Measurements from ENCODE around the gene MFRP.

MFRP gene

DNA sequence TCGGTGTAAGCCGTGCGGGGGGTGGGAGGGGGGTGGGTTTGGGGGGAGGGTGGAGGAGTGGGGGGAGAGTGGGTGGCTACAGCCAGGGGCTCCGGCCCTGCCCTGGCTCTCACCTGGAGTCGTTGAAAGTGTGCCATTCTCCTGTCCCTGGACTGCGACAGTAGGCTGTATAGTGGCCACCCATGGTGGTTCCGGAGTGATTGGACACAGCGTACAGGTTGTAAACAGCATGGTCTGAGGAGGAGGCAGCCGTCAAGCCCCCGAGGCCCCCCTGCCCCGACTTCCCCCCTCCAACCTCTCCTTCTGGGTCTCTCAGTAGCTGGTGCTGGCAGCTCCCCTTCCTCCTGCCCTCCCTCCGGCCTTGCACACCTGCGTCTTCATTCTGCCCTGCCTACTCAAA lies 10.6 kb upstream of the MFRP start:
- ChIA-PET CTCF (interaction anchor here (1.0 to 3.3 kb wide), 6 partner anchors 12 to 20 kb away, joined by 3 to 35 read pairs (median 6); partner anchors contain the start of gene C1QTNF5), POLR2A (interaction anchor here (0.6 kb wide), 1 partner anchor 401 kb away, joined by 4 read pairs; no protein-coding TSS in a partner anchor)
- TF ChIP-seq ZNF707 (tag by site-specific recombination; IDR thresholded peaks at IDR 0.05) (no peak), HOXA7 (CRISPR knock-in tag; IDR thresholded peaks at IDR 0.05; ENCODE audit: borderline replicate concordance) (no peak), ZNF785 (tag by site-specific recombination; IDR thresholded peaks at IDR 0.05) (no peak), MEIS1 (CRISPR knock-in tag; IDR thresholded peaks at IDR 0.05; ENCODE audit: borderline replicate concordance) (no peak), ZBTB20 (tag by site-specific recombination; IDR thresholded peaks at IDR 0.05) (no peak), ZNF248 (tag by site-specific recombination; IDR thresholded peaks at IDR 0.05) (no peak), ZNF530 (tag by site-specific recombination; IDR thresholded peaks at IDR 0.05; ENCODE audit: low read depth) (no peak), ZNF561 (tag by site-specific recombination; IDR thresholded peaks at IDR 0.05; ENCODE audit: borderline replicate concordance) (no peak), TCF7L2 (IDR thresholded peaks at IDR 0.05; ENCODE audit: borderline replicate concordance, low read depth, low read length) (no peak), OVOL3 (tag by site-specific recombination; IDR thresholded peaks at IDR 0.05) (no peak), SP2 (tag by site-specific recombination; IDR thresholded peaks at IDR 0.05) (no peak), FEZF1 (tag by site-specific recombination; IDR thresholded peaks at IDR 0.05) (no peak)
- Histone ChIP-seq H3K36me3 (ENCODE audit: control insufficient read depth in 2 of 2, insufficient read depth in 1 of 2, low read length in 2 of 2) (peaks cover 0 to 44% of the 10 kb centered on the region in 2 experiments; a peak in 1 of 3 replicates), H3K27ac (ENCODE audit: extremely low read depth, low read depth, low read length) (no peak overlapping the region), H3K4me1 (ENCODE audit: control insufficient read depth, insufficient read depth, low read length) (peaks cover 5% of the 10 kb centered on the region), H3K4me3 (ENCODE audit: low read depth, low read length) (no peak overlapping the region), H3K9me3 (ENCODE audit: control insufficient read depth, insufficient read depth, low read depth, low read length) (no peaks in the 10 kb centered on the region)

DNA sequence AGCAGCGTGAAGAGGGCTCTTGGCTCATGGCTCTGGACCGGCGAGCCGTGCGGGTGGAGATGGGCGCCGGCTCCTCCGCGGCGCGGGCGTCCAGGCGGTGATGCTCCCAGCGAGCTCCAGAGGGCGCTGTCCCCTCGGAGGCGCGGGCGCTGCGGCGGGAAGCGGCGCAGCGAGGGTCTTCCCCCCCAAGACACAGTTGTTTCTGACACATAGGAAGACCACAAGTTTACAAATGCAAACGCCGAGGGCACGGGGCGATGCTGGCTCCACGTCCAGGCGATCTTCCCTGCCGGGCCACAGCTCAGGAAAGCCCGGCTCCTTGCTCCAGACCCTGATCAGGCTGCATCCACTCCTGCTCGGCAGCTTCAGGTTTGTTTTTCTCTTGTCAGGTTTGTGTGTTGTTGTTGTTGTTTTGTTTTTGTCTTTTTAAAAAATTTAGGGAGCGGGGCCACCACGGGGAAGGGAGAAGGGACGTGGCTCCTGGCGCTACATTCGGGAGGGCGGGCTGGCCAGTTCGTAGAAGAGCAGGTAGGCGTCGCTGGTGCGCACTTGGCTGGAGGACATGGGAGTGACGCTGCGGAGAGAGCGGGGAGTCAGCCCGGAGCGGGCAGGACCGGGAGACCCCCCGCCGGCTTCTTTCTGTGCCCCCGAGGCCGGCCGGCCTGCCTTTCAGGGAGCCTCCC lies 10.0 kb upstream of the MFRP start:
- H3K27ac ChIP-seq (ENCODE audit: extremely low read depth, low read depth, low read length): no peak overlapping the region
- H3K9me3 ChIP-seq (ENCODE audit: control insufficient read depth, insufficient read depth, low read depth, low read length): no peaks in the 10 kb centered on the region
- ChIA-PET POLR2A (no interaction called here), CTCF (interaction anchor here (0.6 to 3.3 kb wide), 13 partner anchors 11 to 272 kb away, joined by 3 to 35 read pairs (median 5); partner anchors contain the start of genes DPAGT1, HMBS and USP2)
- H3K4me1 ChIP-seq (ENCODE audit: control insufficient read depth, insufficient read depth, low read length): no peaks in the 10 kb centered on the region; the same call in 1 of the 2 replicates
- peaks cover 0 to 44% of the 10 kb centered on the region in 2 experiments; a peak in 1 of 3 replicates for H3K36me3 ChIP-seq (ENCODE audit: control insufficient read depth in 2 of 2, insufficient read depth in 1 of 2, low read length in 2 of 2)
- 0 out of 2 replicates have a peak, but pooled peaks have one; percentile 15 for TF ChIP-seq ZNF341 (tag by site-specific recombination; IDR thresholded peaks at IDR 0.05; ENCODE audit: low read depth)
- TF ChIP-seq GFI1B (tag by site-specific recombination; IDR thresholded peaks at IDR 0.05): no peak
- no peak overlapping the region for H3K4me3 ChIP-seq (ENCODE audit: low read depth, low read length)

DNA sequence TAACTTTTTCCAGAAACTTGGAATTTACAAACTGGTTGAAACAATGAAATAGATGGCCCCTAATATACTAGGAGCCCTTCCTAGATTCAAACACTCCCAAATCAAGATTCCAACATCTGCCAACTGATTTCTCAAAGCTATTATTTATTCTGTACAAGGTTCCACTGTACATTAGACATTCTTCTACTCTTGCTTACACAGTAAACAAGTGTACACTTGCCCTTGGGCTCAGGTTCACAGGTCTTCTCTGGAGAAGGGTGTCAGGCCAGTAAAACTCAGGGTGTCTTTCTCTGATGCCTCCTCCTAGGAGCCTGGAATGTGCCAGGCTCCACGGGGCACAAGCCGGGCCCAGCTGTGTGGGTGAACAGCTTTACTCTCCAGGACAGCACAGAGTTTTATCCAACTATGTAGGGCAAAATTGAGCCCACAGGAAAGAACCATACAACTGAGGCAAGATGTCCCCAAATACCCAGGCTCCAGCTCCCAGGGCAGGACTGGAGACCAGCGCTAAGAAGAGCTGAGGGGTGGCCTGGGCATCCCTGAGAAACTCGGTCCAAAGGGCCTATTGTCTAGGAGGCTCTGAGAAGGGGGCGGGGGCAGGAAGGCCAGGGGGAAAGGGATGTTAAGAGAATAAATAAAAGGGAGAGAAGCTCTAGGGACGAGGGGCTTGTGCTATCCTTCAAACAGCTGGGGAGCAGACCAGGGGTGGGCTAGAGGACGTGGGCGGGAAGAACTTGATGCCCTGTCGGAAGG lies 8.8 kb upstream of the MFRP start:
- no peak overlapping the region for H3K27ac ChIP-seq (ENCODE audit: extremely low read depth, low read depth, low read length)
- ChIA-PET POLR2A (interaction anchor here (0.6 kb wide), 1 partner anchor 63 kb away, joined by 3 read pairs; no protein-coding TSS in a partner anchor), CTCF (interaction anchor here (0.7 to 3.3 kb wide), 12 partner anchors 15 to 253 kb away, joined by 3 to 35 read pairs (median 5); partner anchors contain the start of genes DPAGT1 and USP2)

More for the DNA sequence above, 8.8 kb upstream of the MFRP start:
- no peak for TF ChIP-seq ZNF76 (tag by site-specific recombination; IDR thresholded peaks at IDR 0.05; ENCODE audit: borderline replicate concordance, low read depth)
- no peak for TF ChIP-seq ZFP41 (tag by site-specific recombination; IDR thresholded peaks at IDR 0.05; ENCODE audit: borderline replicate concordance)
- no peak for TF ChIP-seq BCL11B (tag by site-specific recombination; IDR thresholded peaks at IDR 0.05; ENCODE audit: low read depth)
- TF ChIP-seq, protein P1, sequence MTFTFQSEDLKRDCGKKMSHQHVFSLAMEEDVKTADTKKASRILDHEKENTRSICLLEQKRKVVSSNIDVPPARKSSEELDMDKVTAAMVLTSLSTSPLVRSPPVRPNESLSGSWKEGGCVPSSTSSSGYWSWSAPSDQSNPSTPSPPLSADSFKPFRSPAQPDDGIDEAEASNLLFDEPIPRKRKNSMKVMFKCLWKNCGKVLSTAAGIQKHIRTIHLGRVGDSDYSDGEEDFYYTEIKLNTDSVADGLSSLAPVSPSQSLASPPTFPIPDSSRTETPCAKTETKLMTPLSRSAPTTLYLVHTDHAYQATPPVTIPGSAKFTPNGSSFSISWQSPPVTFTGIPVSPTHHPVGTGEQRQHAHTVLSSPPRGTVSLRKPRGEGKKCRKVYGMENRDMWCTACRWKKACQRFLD (tag by site-specific recombination; IDR thresholded peaks at IDR 0.05): no peak
- TF ChIP-seq, protein P2, sequence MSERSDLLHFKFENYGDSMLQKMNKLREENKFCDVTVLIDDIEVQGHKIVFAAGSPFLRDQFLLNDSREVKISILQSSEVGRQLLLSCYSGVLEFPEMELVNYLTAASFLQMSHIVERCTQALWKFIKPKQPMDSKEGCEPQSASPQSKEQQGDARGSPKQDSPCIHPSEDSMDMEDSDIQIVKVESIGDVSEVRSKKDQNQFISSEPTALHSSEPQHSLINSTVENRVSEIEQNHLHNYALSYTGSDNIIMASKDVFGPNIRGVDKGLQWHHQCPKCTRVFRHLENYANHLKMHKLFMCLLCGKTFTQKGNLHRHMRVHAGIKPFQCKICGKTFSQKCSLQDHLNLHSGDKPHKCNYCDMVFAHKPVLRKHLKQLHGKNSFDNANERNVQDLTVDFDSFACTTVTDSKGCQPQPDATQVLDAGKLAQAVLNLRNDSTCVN (tag by site-specific recombination; optimal IDR thresholded peaks at IDR 0.05): no peak
- TF ChIP-seq ZNF354C (tag by site-specific recombination; IDR thresholded peaks at IDR 0.05; ENCODE audit: borderline replicate concordance, low read depth): no peak
- TF ChIP-seq, protein P3, sequence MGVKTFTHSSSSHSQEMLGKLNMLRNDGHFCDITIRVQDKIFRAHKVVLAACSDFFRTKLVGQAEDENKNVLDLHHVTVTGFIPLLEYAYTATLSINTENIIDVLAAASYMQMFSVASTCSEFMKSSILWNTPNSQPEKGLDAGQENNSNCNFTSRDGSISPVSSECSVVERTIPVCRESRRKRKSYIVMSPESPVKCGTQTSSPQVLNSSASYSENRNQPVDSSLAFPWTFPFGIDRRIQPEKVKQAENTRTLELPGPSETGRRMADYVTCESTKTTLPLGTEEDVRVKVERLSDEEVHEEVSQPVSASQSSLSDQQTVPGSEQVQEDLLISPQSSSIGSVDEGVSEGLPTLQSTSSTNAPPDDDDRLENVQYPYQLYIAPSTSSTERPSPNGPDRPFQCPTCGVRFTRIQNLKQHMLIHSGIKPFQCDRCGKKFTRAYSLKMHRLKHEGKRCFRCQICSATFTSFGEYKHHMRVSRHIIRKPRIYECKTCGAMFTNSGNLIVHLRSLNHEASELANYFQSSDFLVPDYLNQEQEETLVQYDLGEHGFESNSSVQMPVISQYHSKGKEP (tag by site-specific recombination; IDR thresholded peaks at IDR 0.05): no peak
- TF ChIP-seq ZNF548 (tag by site-specific recombination; IDR thresholded peaks at IDR 0.05): no peak
- TF ChIP-seq KLF1 (tag by site-specific recombination; IDR thresholded peaks at IDR 0.05): no peak
- no peak for TF ChIP-seq ZNF121 (tag by site-specific recombination; IDR thresholded peaks at IDR 0.05)
- TF ChIP-seq ZNF621 (tag by site-specific recombination; IDR thresholded peaks at IDR 0.05): no peak
- no peak for TF ChIP-seq ZBTB20 (tag by site-specific recombination; IDR thresholded peaks at IDR 0.05)
- TF ChIP-seq ZNF366 (tag by site-specific recombination; conservative IDR thresholded peaks at IDR 0.05): no peak
- peaks cover 0 to 44% of the 10 kb centered on the region in 2 experiments; a peak in 1 of 3 replicates for H3K36me3 ChIP-seq (ENCODE audit: control insufficient read depth in 2 of 2, insufficient read depth in 1 of 2, low read length in 2 of 2)
- H3K4me1 ChIP-seq (ENCODE audit: control insufficient read depth, insufficient read depth, low read length): no peaks in the 10 kb centered on the region; the same call in 1 of the 2 replicates
- H3K9me3 ChIP-seq (ENCODE audit: control insufficient read depth, insufficient read depth, low read depth, low read length): no peaks in the 10 kb centered on the region
- no peak overlapping the region for H3K4me3 ChIP-seq (ENCODE audit: low read depth, low read length)

Data from HEK293 (cell line).